IMR-90 (cell line): ENCODE results near the gene TRNT1. TPM values are rescaled to one million over a fixed set of nuclear protein-coding genes. Genes with fewer than 3 reads are reported as not detected.

Experiments
- ATAC-seq: fragments of 200-7000 bp; cut with Tn5 transposase; 2 replicates; pipeline ENCODE4 v1.9.1; 2020; ENCODE audit warnings: low read depth, mild to moderate bottlenecking, moderate library complexity
- BruUV-seq: library from RNA; stranded (reverse); fragments of 400-500 nt; replicated peaks from 2 replicates; lab custom pipeline; 2021; lab: Mats Ljungman, UMichigan
- CTCF ChIA-PET: fragments of 300-600 bp; formaldehyde crosslinking; extraction: SDS; loops from one replicate; lab custom pipeline; 2021; ENCODE audit warnings: antibody characterized with exemption; lab: Yijun Ruan, JAX
- POLR2A ChIA-PET: fragments of 300-600 bp; sonication (Branson Sonifier 250); formaldehyde crosslinking; loops from one replicate; lab custom pipeline; 2022; ENCODE audit warnings: antibody characterized with exemption; ENCODE audit not compliant: unreplicated experiment; lab: Charles Lee
- DNase-seq: peaks from one replicate; pipeline ENCODE4 v3.0.0; 2013
- H2AFZ ChIP-seq: replicated peaks from 2 replicates; pipeline ENCODE3; 2013; ENCODE audit warnings: low read length, mild to moderate bottlenecking; ENCODE audit not compliant: poor library complexity
- H2AK5ac ChIP-seq: 2 replicates; pipeline ENCODE4 v1.6.1; 2013; ENCODE audit warnings: low read depth, low read length, inconsistent platforms
- H2AK9ac ChIP-seq: replicated peaks from 2 replicates; pipeline ENCODE3; 2013; ENCODE audit warnings: mild to moderate bottlenecking, low read depth, low read length, moderate library complexity; ENCODE audit not compliant: poor library complexity
- H2BK120ac ChIP-seq: 2 replicates; pipeline ENCODE4 v1.6.1; 2013; ENCODE audit warnings: low read depth, low read length, inconsistent platforms
- H2BK15ac ChIP-seq: 3 replicates; pipeline ENCODE4 v1.6.1; 2013; ENCODE audit warnings: low read depth, low read length, inconsistent platforms
- H2BK20ac ChIP-seq: 2 replicates; pipeline ENCODE4 v1.6.1; 2013; ENCODE audit warnings: low read depth, mild to moderate bottlenecking, inconsistent platforms, low read length, moderate library complexity
- H2BK5ac ChIP-seq: 2 replicates; pipeline ENCODE4 v1.6.1; 2013; ENCODE audit warnings: mild to moderate bottlenecking, low read depth, low read length, inconsistent platforms; ENCODE audit not compliant: poor library complexity, severe bottlenecking
- H3K14ac ChIP-seq: replicated peaks from 2 replicates; pipeline ENCODE4 v1.6.1; 2013; ENCODE audit warnings: low read depth, low read length, inconsistent platforms
- H3K18ac ChIP-seq: 2 replicates; pipeline ENCODE4 v1.6.1; 2013; ENCODE audit warnings: low read depth, low read length, control low read depth
- H3K23ac ChIP-seq: 2 replicates; pipeline ENCODE4 v1.6.1; 2013; ENCODE audit warnings: low read depth, low read length, inconsistent platforms
- H3K27ac ChIP-seq: 2 replicates; pipeline ENCODE4 v1.5.1; 2013; ENCODE audit warnings: mild to moderate bottlenecking, control low read depth, low read length; ENCODE audit not compliant: insufficient read depth
- H3K27me3 ChIP-seq: 2 replicates; pipeline ENCODE4 v1.6.1; 2013; ENCODE audit warnings: low read length; ENCODE audit not compliant: control insufficient read depth, insufficient read depth
- H3K36me3 ChIP-seq: 2 replicates; pipeline ENCODE4 v1.6.1; 2013; ENCODE audit warnings: low read length, mixed read lengths; ENCODE audit not compliant: control insufficient read depth, insufficient read depth
- H3K4ac ChIP-seq: 2 replicates; pipeline ENCODE4 v1.6.1; 2013; ENCODE audit warnings: low read depth, low read length, inconsistent platforms
- H3K4me1 ChIP-seq: 2 replicates; pipeline ENCODE4 v1.6.1; 2013; ENCODE audit warnings: low read length, mixed read lengths; ENCODE audit not compliant: control insufficient read depth, insufficient read depth
- H3K4me2 ChIP-seq: 2 replicates; pipeline ENCODE4 v1.6.1; 2013; ENCODE audit warnings: low read depth, mild to moderate bottlenecking, control low read depth, low read length, moderate library complexity
- H3K4me3 ChIP-seq: 2 replicates; pipeline ENCODE4 v1.5.1; 2013; ENCODE audit warnings: low read depth, mild to moderate bottlenecking, control low read depth, low read length, moderate library complexity; ENCODE audit not compliant: insufficient read depth
- H3K56ac ChIP-seq: 2 replicates; pipeline ENCODE4 v1.6.1; 2013; ENCODE audit warnings: low read length, inconsistent platforms; ENCODE audit not compliant: insufficient read depth; ENCODE audit errors: extremely low read depth
- H3K79me1 ChIP-seq, 2 experiments: 2 replicates each; pipeline ENCODE4 v1.6.1; 2013; ENCODE audit warnings: low read length in 2 of 2, inconsistent platforms in 1 of 2, low read depth in 1 of 2
- H3K9ac ChIP-seq: 2 replicates; pipeline ENCODE4 v1.6.1; 2013; ENCODE audit warnings: low read depth, low read length, control low read depth
- H3K9me1 ChIP-seq: 2 replicates; pipeline ENCODE4 v1.6.1; 2013; ENCODE audit warnings: low read length, inconsistent platforms; ENCODE audit not compliant: insufficient read depth
- H3K9me3 ChIP-seq: 2 replicates; pipeline ENCODE4 v1.6.1; 2013; ENCODE audit warnings: low read length; ENCODE audit not compliant: control insufficient read depth, insufficient read depth
- H4K20me1 ChIP-seq: 2 replicates; pipeline ENCODE4 v1.6.1; 2013; ENCODE audit warnings: low read length, inconsistent platforms; ENCODE audit not compliant: insufficient read depth
- H4K5ac ChIP-seq: 2 replicates; pipeline ENCODE4 v1.6.1; 2013; ENCODE audit warnings: mild to moderate bottlenecking, low read depth, low read length, control low read depth
- H4K8ac ChIP-seq, 2 experiments: 2 replicates each; pipeline ENCODE4 v1.6.1; 2013; ENCODE audit warnings: low read depth in 2 of 2, low read length in 2 of 2, control low read depth in 1 of 2, inconsistent platforms in 1 of 2
- H4K91ac ChIP-seq: 2 replicates; pipeline ENCODE4 v1.6.1; 2013; ENCODE audit warnings: low read depth, low read length, inconsistent platforms; ENCODE audit not compliant: insufficient read depth
- BHLHE40 ChIP-seq: fragments of 150-350 bp; IDR thresholded peaks from 2 replicates; pipeline ENCODE4 v1.6.1; 2016; ENCODE audit warnings: mild to moderate bottlenecking, low read depth, low read length
- CEBPB ChIP-seq: IDR thresholded peaks from 2 replicates; pipeline ENCODE4 v1.6.1; 2012; ENCODE audit warnings: low read depth, low read length, improper control_type of control experiment
- CHD1 ChIP-seq: IDR thresholded peaks from 2 replicates; pipeline ENCODE4 v1.6.1; 2012; ENCODE audit warnings: low read depth, low read length, improper control_type of control experiment
- CTCF ChIP-seq: conservative IDR thresholded peaks from 2 replicates; pipeline ENCODE4 v1.5.1; 2012; ENCODE audit warnings: mild to moderate bottlenecking, low read depth, low read length, improper control_type of control experiment
- ELK1 ChIP-seq: fragments of 150-350 bp; IDR thresholded peaks from 2 replicates; pipeline ENCODE4 v1.6.1; 2016; ENCODE audit warnings: low read depth, mild to moderate bottlenecking, low read length, moderate library complexity, borderline replicate concordance
- FOS ChIP-seq: fragments of 150-350 bp; IDR thresholded peaks from 2 replicates; pipeline ENCODE4 v1.6.1; 2016; ENCODE audit warnings: low read depth, low read length
- MAFK ChIP-seq: IDR thresholded peaks from 2 replicates; pipeline ENCODE4 v1.6.1; 2012; ENCODE audit warnings: low read depth, low read length, improper control_type of control experiment
- MAZ ChIP-seq: IDR thresholded peaks from 2 replicates; pipeline ENCODE4 v1.6.1; 2012; ENCODE audit warnings: low read depth, mild to moderate bottlenecking, low read length, improper control_type of control experiment, moderate library complexity, borderline replicate concordance
- MXI1 ChIP-seq: IDR thresholded peaks from 2 replicates; pipeline ENCODE4 v1.6.1; 2012; ENCODE audit warnings: low read depth, mild to moderate bottlenecking, low read length, moderate library complexity, borderline replicate concordance
- NFE2L2 ChIP-seq: fragments of 150-350 bp; IDR thresholded peaks from 2 replicates; pipeline ENCODE4 v1.6.1; 2016; ENCODE audit warnings: low read depth, mild to moderate bottlenecking, low read length
- POLR2A ChIP-seq: IDR thresholded peaks from 2 replicates; pipeline ENCODE4 v1.6.1; 2012; ENCODE audit warnings: mild to moderate bottlenecking, low read depth, low read length
- RAD21 ChIP-seq: IDR thresholded peaks from 2 replicates; pipeline ENCODE4 v1.6.1; 2012; ENCODE audit warnings: low read length, improper control_type of control experiment
- RCOR1 ChIP-seq: IDR thresholded peaks from 2 replicates; pipeline ENCODE4 v1.6.1; 2012; ENCODE audit warnings: mild to moderate bottlenecking, low read length, improper control_type of control experiment; ENCODE audit not compliant: insufficient replicate concordance
- RFX5 ChIP-seq: IDR thresholded peaks from 2 replicates; pipeline ENCODE4 v1.8.0; 2012; ENCODE audit warnings: low read depth, mild to moderate bottlenecking, low read length, moderate library complexity
- SMC3 ChIP-seq: fragments of 150-350 bp; IDR thresholded peaks from 2 replicates; pipeline ENCODE4 v1.6.1; 2016; ENCODE audit warnings: low read depth, mild to moderate bottlenecking, antibody characterized with exemption, low read length, moderate library complexity
- USF2 ChIP-seq: fragments of 150-350 bp; IDR thresholded peaks from 2 replicates; pipeline ENCODE4 v1.6.1; 2017; ENCODE audit warnings: mild to moderate bottlenecking, antibody characterized with exemption, low read length, low read depth
- WGBS, 2 experiments: methylation state at CpG; one replicate each; pipeline versions ENCODE4 v1.1.5 to v1.1.7; 2013; ENCODE audit warnings: missing lambda C conversion rate in 2 of 2; ENCODE audit not compliant: insufficient read length in 1 of 2; ENCODE audit errors: extremely low coverage in 2 of 2; 5-methylcytosine and 5-hydroxymethylcytosine counted together
- dilution Hi-C: fragments of 300-500 bp; cut with HindIII; formaldehyde crosslinking; loops from one replicate; pipeline ENCODE4 v1.14.3; 2018; ENCODE audit warnings: low sequenced_read_pairs; ENCODE audit not compliant: unreplicated experiment
- in situ Hi-C: fragments of 300-500 bp; cut with MboI; formaldehyde crosslinking; loops from 3 replicates; pipeline ENCODE4 v1.14.3; 2019; ENCODE audit warnings: low sequenced_read_pairs, inconsistent platforms, mixed read lengths
- intact Hi-C: fragments of 100-400 bp; cut with micrococcal nuclease; formaldehyde crosslinking; loops from 2 replicates; pipeline ENCODE4 v1.10.0; 2022
- polyA plus RNA-seq, 3 experiments: library from polyadenylated mRNA; depleted of rRNA; stranded (reverse); fragments of >200 nt; gene quantifications; 2 replicates each; pipeline ENCODE4 v1.2.3, GENCODE V29; 2012; ENCODE audit warnings: low replicate concordance in 1 of 3
- total RNA-seq: library from RNA; depleted of rRNA; stranded (reverse); fragments of >200 nt; gene quantifications from 2 replicates; pipeline ENCODE4 v1.2.3, GENCODE V29; 2012

TRNT1 gene
- total and polyA plus RNA-seq, 2 of the 4 experiments (the other 2 are of a cell fraction) = 11.8 to 12.3 TPM

- Histone ChIP-seq H3K4me3 (no peak overlapping the region), H3K27ac (no peak overlapping the region), H3K9me3 (no peaks in the 10 kb centered on the region), H3K14ac (no peak overlapping the region), H2BK5ac (no peak overlapping the region), H3K4ac (no peak overlapping the region), H3K9ac (no peak overlapping the region), H2AK9ac (no peak overlapping the region), H4K91ac (no peak overlapping the region), H2BK20ac (no peak overlapping the region), H4K5ac (no peak overlapping the region), H3K9me1 (no peaks in the 10 kb centered on the region), H4K20me1 (no peaks in the 10 kb centered on the region), H3K36me3 (no peaks in the 10 kb centered on the region), H3K56ac (no peak overlapping the region), H2BK15ac (no peak overlapping the region), H3K18ac (no peak overlapping the region), H3K23ac (no peak overlapping the region), H2AFZ (no peak overlapping the region), H4K8ac (no peak overlapping the region), H3K27me3 (no peaks in the 10 kb centered on the region), H3K4me1 (no peaks in the 10 kb centered on the region), H3K4me2 (no peak overlapping the region), H2BK120ac (no peak overlapping the region), H3K79me1 (no peaks in the 10 kb centered on the region), H2AK5ac (no peak overlapping the region)
- DNase-seq (no peak), ATAC-seq (no peak)
- ChIA-PET POLR2A (no interaction called here), CTCF (no interaction called here)
- no CpG with 5 or more reads among the region's 2 CpGs for whole genome bisulfite sequencing, 2 experiments
- intact Hi-C loops (no loop called here), dilution Hi-C loops (no loop called here), in situ Hi-C loops (no loop called here)
- no peak for TF ChIP-seq FOS
- TF ChIP-seq RAD21 = no peak
- no peak for TF ChIP-seq NFE2L2
- TF ChIP-seq MXI1 = no peak
- no peak for TF ChIP-seq MAFK
- no peak for TF ChIP-seq POLR2A
- TF ChIP-seq USF2 = no peak
- no peak for TF ChIP-seq RFX5
- TF ChIP-seq MAZ = no peak
- no peak for TF ChIP-seq RCOR1
- TF ChIP-seq ELK1 = no peak
- TF ChIP-seq SMC3 = no peak
- no peak for TF ChIP-seq BHLHE40
- no peak for TF ChIP-seq CHD1
- TF ChIP-seq CEBPB = no peak
- no peak for TF ChIP-seq CTCF
- BruUV-seq = no TSS peak
Measured at GRCh38 chr3:3184876-3185275, 58.1 kb downstream of the TRNT1 start.
